ENCODE data around the gene ZNF438. TPM values are rescaled to one million over a fixed set of nuclear protein-coding genes. Genes with fewer than 3 reads are reported as not detected.

The ZNF438 gene
- total and polyA plus RNA-seq, 2 of the 4 experiments (the other 2 are of a cell fraction) = 1.8 to 2.9 TPM

DNA sequence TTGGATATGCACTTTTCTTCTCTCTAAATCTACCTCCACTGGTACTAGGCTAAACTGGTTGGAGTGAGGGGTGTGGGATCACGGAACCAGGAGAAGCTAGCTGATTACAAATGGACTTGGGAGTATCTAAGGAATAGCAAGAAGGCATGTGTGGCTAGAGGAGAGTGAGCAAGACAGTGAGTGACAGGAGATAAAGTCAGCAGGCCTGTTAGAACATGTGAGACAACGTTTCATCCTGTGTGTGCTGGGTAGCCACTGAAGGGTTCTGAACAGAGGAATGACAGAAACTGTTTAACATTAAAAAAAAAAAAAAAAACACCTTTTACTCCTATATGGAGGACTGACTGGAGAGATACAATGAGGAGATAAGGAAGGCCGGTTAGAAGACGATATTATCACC lies 51.7 kb downstream of the ZNF438 start:
- Histone ChIP-seq H4K8ac (ENCODE audit: low read depth in 2 of 2, low read length in 2 of 2) (peak overlapping the region in 1 of 2 experiments; percentile 38; a peak in 1 of 4 replicates), H3K9me1 (ENCODE audit: insufficient read depth, low read length) (peaks cover 6% of the 10 kb centered on the region; the same call in 1 of the 2 replicates), H2BK5ac (ENCODE audit: low read depth, low read length, poor library complexity, severe bottlenecking) (no peak overlapping the region), H3K23ac (ENCODE audit: low read depth, low read length) (no peak overlapping the region), H2AFZ (replicated peaks; ENCODE audit: low read length, poor library complexity) (no peak overlapping the region), H4K5ac (ENCODE audit: low read depth, low read length) (no peak overlapping the region), H2BK120ac (ENCODE audit: low read depth, low read length) (no peak overlapping the region), H2BK15ac (ENCODE audit: low read depth, low read length) (no peak overlapping the region), H3K4me2 (ENCODE audit: low read depth, low read length) (no peak overlapping the region), H2BK20ac (ENCODE audit: low read depth, low read length) (peak overlapping the region; percentile 45; the same call in 1 of the 2 replicates), H3K27me3 (ENCODE audit: control insufficient read depth, insufficient read depth, low read length) (no peaks in the 10 kb centered on the region), H3K27ac (ENCODE audit: insufficient read depth, low read length) (no peak overlapping the region), H3K9ac (ENCODE audit: low read depth, low read length) (no peak overlapping the region), H3K4me1 (ENCODE audit: control insufficient read depth, insufficient read depth, low read length) (peaks cover 7% of the 10 kb centered on the region), H3K4me3 (ENCODE audit: insufficient read depth, low read depth, low read length) (no peak overlapping the region), H3K56ac (ENCODE audit: extremely low read depth, insufficient read depth, low read length) (no peak overlapping the region), H4K91ac (ENCODE audit: insufficient read depth, low read depth, low read length) (no peak overlapping the region; the same call in 1 of the 2 replicates), H4K20me1 (ENCODE audit: insufficient read depth, low read length) (no peaks in the 10 kb centered on the region), H3K36me3 (ENCODE audit: control insufficient read depth, insufficient read depth, low read length) (no peaks in the 10 kb centered on the region), H3K18ac (ENCODE audit: low read depth, low read length) (no peak overlapping the region), H3K14ac (replicated peaks; ENCODE audit: low read depth, low read length) (0 out of 2 replicates have a peak overlapping the region, but pooled peaks have one; percentile 46), H3K79me1 (ENCODE audit: low read depth in 1 of 2, low read length in 2 of 2) (peaks cover 1 to 22% of the 10 kb centered on the region in 2 experiments; a peak in 2 of 4 replicates), H2AK5ac (ENCODE audit: low read depth, low read length) (peak overlapping the region; percentile 82; the same call in 1 of the 2 replicates), H2AK9ac (replicated peaks; ENCODE audit: low read depth, low read length, poor library complexity) (no peak overlapping the region), H3K9me3 (ENCODE audit: control insufficient read depth, insufficient read depth, low read length) (no peaks in the 10 kb centered on the region), H3K4ac (ENCODE audit: low read depth, low read length) (peak overlapping the region; percentile 46)
- dilution Hi-C loops (cut with HindIII; ENCODE audit: low sequenced_read_pairs, unreplicated experiment) (no loop called here), intact Hi-C loops (cut with micrococcal nuclease) (no loop called here), in situ Hi-C loops (cut with MboI; ENCODE audit: low sequenced_read_pairs) (no loop called here)
- ChIA-PET POLR2A (ENCODE audit: unreplicated experiment) (no interaction called here), CTCF (no interaction called here)
- no peak for ATAC-seq (ENCODE audit: low read depth)
- BruUV-seq (replicated peaks) = no TSS peak
- TF ChIP-seq MXI1 (IDR thresholded peaks at IDR 0.05; ENCODE audit: borderline replicate concordance, low read depth, low read length) = no peak
- no peak for TF ChIP-seq NFE2L2 (IDR thresholded peaks at IDR 0.05; ENCODE audit: low read depth, low read length)
- TF ChIP-seq CHD1 (IDR thresholded peaks at IDR 0.05; ENCODE audit: low read depth, low read length) = no peak
- TF ChIP-seq USF2 (IDR thresholded peaks at IDR 0.05; ENCODE audit: low read depth, low read length) = no peak
- TF ChIP-seq BHLHE40 (IDR thresholded peaks at IDR 0.05; ENCODE audit: low read depth, low read length) = no peak
- no peak for TF ChIP-seq RFX5 (IDR thresholded peaks at IDR 0.05; ENCODE audit: low read depth, low read length)
- WGBS, 2 experiments (ENCODE audit: extremely low coverage in 2 of 2, insufficient read length in 1 of 2) = no CpG with 5 or more reads among the region's 4 CpGs
- no peak for DNase-seq
